HG03520 (cell line): Measurements from ENCODE around the gene METTL24.
"Not testable (repeated sequence)": the region's sequence is repeated elsewhere in the genome, so short reads cannot be mapped to it uniquely, and the experiment has no call there.

Experiments
- ATAC-seq: cut with Tn5 transposase; IDR thresholded peaks from one replicate; pipeline ENCODE4 v1.9.1; 2021; ENCODE audit warnings: mild to moderate bottlenecking, moderate library complexity; ENCODE audit not compliant: unreplicated experiment

Gene METTL24

DNA sequence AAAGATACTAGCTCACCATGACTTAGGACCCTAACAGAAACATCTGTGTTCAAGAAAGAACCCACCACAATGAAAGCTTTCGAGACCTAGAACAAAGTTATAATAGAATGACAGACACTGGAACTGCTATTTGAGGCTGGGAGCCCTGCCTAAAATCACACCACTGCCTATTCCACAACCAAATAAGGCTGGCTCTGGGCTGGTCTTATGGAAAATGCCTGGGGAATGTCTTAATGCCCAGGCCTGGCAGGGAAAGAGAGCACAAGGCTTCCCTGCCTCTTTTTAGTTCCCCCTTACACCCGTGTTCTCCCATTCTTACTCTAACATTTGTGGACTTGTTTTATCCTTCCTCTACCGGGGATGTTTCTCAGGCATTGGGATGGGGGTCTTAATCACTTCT lies 5.6 kb upstream of the METTL24 start:
- no peak for ATAC-seq

DNA sequence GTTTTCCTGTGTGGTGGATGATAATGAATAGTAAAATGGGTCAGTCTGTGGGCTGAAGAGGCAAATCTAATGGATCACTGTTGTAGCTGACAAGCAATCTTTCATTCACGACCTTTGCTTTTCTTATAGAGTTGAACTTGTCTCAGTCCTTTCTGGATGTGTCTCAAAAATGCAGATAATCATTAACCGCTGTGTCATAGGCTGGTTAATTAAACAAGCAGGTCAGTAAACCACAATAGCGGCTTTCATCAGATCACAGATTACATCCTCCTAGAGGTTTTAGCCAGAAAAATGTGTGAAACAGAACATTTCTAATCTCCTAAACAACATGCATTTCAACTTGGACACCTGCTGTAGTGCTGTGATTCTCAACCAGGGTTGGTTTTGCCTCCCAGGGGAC lies 2.5 kb upstream of the METTL24 start:
- no peak for ATAC-seq

DNA sequence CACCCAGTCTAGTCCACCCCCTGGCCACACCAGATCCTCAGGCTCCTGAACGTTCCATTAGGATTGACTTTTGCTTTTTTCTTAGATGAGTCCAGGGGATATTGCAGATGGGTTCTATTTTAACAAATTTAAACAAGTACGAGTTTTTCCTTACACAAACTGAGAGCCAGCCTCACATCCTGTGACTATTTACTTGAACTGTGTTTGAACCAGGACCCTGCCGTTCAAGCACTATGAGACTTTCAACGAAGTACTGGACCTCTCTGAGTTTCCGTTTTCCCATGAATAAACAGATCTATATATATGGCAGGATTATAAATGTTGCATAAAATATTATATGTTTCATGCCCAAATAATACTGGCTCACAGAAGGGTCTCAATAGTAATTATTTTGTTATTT lies 1.4 kb upstream of the METTL24 start:
- no peak for ATAC-seq

DNA sequence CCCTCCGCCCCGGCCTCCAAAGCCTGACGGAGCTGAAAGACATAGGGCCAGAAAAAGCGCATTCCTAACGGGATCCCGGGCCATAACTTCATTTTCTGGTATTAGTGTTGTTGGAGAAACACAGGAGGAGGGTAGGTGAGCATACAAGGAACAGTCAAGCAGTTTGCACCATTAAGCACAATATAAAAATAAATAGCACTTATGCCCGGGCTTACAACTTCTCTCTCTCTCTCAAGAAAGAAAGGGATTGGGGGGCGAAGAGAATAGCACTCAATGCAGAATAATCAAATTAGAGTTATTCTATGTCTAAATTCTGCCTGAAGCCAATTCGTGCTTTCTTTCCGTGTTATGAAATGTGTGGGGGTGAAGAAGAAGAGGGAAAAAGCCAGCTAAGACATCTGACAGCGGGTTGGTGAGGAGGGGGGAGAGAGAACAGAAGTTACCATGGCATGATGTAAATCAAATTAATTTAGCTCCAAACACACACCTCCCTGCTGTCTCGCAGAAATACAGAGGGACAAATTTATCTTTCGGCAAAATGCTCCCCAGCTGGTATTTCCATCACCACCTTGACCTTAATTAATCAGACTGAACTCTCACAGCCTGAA lies 508 bp upstream of the METTL24 start:
- ATAC-seq, result no peak

DNA sequence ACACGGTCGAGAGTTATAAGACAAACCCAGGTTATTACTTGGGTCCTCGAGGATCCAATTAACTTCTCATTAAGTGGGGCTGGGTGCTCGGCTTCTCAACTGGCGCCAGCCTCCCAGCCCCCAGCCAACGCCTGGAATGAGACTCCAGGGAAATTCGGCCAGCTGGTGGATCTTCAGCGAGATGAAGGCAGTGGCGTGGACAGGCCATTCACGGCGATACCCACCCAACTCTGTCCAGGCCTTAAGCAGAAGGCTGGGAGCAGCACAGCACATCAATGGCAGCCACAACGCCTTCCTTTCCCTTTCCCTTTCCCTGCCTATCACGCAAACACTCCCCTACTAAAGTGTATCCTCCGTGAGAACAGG lies 868 bp downstream of the METTL24 start:
- no peak for ATAC-seq

DNA sequence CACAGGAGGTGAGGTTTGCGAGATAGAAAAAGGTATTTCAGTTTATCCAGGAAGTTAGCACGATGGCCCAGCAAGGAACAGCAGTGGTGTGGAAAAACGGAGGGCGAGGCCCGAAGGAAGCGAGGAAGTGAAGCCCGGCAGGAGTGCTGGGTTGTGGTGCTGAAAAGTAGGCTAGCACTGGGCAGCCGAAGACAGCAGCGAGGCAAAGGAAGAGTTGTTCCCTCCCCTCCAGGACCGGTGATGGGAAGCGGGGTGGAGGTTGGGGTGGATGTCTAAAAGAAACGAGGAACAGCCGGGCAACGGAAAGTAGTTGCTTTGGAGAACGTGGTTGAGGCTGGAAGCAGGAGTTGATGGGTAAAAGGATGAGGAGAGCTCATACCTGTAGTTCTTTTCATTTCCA lies 1.4 kb downstream of the METTL24 start:
- ATAC-seq, result no peak

DNA sequence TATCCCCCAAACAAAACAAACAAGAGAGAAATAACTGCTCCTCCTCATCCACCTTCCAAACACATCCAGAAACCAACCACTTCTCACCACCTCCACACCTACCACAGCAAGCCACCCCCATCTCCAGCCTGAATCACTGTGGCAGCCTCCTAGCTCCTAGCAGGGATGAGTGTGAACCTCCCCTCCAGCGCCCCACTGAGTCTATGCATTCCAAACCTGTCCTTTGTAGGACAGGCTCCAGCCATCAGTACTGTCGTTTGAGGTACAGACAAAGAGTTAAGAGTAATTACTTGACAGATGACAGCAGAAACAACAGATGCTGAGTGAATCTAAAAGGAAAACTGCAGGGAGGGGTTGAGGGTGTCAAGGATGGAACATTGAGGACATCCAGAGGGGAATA lies 2.4 kb downstream of the METTL24 start:
- ATAC-seq, result no peak

DNA sequence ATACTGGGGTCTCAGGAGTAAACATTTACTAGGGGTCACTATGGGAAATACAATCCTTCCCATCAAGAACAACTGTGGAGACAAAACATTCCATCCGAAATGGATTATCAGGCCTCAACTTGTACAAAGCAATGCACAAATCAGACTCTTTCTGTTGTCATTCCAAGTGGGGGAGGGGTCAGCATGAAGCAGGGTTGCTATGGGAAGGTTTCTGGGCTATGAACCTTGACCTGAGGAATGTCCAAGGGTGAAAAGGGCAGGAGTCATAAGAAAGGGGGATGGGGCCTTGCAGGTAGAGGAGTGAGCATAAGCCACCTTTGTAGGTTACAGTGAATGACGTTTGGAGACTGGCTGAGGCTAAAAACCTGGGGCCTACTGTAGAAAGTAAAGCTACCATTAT lies 3.1 kb downstream of the METTL24 start:
- no peak for ATAC-seq

DNA sequence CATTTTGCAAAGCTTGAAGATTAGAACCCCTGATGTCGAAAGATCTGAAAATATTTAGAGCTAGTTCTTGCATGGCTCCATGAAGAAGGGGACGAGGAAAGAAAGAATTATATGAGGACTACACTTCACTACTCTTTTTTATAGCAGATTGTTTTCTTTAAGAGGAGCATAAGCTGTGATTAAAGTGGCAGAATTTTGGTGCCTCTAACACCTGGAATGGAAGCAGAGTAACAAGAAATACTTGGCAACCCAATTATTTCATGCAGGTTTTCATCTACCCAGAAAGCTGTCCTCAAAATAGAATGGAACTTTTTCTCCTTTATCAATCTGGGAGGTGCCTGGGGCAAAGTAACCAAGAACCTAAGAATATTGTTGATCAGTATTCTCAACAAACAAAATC lies 4.0 kb downstream of the METTL24 start:
- no peak for ATAC-seq

DNA sequence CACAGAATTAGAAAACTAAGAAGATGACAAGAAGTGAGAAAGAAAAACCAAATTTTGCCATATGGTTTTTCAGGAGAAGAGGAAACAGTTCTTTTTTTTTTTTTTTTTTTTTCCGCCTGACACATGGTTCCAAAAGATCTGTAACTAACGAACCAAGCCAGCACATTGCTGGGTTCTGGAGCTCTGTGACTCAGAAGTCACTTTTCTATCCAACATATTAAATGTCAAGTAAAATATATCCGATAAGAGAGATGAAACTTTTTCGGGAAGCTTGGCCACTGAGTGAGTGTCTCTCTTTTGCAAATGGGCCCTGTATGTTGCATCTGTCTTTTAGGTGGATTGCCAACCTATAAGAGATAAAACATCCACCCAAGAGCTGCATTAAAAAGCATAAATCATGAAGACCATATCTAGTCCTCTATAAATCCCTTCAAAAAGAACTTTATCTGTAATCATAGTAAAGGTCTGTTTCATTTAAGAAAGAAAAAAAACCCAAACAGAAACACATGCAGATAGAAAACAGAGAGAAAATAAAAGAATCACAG lies 4.6 kb downstream of the METTL24 start:
- no peak for ATAC-seq

DNA sequence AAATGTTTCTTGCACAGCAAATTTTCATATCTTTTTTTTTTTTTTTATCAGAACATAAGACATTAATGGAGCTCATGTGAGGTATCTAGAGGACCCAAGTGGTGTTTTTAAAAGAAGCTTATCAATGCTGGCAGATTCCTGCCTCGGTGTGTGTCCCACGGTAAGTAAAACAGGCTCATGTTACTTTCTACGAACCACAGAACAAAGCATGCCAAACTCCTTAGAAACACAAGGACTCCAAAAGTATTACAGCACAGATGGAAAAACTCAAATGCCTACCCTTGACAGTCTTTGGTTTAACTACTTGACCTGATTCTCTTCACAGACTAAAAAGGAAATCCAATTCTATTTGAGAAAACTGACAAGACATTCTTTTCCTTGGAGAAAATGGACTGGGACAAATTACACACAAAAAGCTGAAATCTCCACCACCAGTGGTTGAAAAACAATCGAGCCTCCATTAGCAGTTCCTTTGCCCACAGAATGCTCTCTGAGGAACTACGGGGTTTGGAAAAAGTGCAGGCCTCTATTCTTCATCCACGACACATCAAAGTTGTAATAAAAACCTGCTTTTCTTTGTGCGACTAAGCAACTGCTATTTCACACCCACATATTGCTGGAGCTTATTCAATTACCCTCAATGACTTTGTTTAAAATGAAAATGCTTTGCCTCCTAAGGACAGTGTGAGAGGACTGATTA lies 5.4 kb downstream of the METTL24 start:
- no peak for ATAC-seq

DNA sequence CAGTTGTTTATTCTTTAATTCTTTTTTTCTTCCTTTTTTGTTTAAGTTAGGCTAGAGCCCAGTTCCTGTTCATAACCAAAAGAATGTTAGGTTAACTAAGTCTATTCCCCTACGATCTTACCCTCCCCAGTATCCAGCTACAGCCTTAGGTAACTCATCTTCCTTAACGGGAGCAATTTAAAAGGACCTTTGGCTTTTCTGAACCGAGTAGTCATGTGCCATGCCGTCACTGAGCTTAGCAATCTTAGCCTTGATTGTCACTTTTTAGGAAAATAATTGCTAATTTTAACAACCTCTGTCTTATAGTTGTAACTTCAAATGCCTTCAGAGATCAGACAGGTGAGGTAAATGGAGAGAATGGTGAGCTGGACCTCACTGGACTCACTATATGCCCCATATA lies 6.2 kb downstream of the METTL24 start:
- no peak for ATAC-seq

DNA sequence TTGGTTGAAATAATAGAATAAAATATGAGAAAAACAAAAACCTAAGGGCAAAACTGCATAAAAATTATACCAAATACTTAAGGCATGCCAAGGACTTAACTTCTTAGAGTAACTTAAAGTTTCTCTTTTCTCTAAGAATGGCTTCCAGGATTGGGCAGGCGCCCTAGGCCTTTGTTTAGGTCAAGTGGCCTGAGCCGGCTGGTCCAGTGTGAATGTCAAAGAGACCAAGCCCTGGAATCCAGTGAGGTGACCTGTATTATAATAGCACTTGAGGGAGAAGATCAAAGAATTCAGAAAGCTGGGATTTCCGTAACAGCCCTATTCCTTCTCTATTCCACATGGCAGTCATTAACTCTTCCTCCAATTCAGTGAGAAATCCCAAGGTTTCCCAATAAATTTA lies 6.6 kb downstream of the METTL24 start:
- ATAC-seq, result no peak

DNA sequence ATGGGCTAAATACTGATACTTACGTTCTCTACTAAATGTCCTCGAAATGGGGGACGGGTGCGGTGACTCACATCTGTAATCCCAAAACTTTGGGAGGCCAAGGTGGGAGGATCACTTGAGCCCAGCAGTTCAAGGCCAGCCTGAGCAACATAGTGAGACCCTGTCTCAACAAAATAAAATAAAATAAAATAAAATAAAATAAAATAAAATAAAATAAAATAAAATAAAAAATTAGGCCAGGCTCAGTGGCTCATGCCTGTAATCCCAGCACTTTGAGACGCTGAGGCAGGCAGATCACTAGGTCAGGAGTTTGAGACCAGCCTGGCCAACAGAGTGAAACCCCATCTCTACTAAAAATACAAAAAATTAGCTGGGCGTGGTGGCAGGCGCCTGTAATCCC lies 7.6 kb downstream of the METTL24 start:
- ATAC-seq, result not testable (repeated sequence)

DNA sequence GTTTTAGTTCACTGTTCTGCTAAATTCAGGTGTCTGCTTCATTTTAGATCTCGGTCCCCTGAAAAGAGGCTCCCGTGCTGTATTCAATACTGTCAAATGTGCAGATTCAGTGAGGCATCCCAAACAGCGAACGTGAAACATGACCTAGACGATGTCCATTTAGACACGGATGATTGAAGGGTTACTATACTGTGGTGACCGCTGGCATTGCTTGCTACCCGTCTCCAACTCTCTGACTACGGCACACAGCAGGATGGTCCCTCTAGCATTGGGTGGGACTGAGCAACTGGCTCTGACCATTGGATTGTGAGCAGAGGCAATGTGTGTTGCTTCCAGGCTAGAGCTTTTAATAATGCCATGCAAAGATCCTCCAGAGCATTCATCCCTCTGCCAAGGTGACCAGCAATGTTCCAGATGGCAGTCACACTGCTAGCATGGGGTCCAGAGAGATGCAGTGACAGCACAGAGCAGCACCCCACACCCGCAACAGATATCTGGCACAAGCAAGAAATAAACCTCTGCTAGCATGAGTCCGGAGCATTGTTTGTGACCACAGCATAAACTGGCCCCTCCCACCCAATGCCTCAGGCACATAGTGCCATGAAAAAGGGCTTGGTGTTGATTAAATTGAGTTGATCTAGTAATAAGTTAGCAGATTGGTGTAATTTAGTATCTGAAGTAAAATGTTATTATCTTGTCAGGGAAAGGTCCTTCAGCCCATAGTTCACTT lies 9.0 kb downstream of the METTL24 start:
- ATAC-seq, result no peak

DNA sequence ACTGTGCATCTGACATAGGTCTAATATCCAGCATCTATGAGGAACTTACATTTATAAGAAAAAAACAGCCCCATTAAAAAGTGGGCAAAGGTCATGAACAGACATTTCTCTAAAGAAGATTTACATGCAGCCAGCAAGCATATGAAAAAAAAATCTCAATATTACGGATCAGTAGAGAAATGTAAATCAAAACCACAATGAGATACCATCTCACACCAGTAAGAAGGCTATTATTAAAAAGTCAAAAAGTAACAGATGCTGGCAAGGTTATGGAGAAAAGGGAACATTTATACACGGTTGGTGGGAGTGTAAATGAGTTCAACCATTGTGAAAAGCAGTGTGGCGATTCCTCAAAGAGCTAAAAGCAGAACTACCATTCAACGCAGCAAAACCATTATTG lies 13.1 kb downstream of the METTL24 start:
- no peak for ATAC-seq

DNA sequence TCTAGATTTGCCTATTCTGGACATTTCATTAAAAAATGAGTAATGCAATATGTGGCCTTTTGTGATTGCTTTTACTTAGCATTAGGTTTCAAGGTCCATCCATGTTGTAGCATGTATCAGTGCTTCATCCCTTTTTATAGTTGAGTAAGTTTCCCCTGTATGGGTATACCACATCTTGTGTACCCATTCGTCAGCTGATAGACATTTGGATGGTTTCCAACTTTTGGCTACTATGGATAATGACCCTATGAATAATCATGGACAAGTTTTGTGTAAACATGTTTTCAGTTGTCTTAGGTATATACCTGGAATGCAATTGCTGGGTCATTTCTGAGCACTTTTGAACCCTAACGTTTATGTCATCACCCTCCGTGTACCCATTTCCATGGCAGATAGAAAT lies 15.4 kb downstream of the METTL24 start:
- no peak for ATAC-seq

DNA sequence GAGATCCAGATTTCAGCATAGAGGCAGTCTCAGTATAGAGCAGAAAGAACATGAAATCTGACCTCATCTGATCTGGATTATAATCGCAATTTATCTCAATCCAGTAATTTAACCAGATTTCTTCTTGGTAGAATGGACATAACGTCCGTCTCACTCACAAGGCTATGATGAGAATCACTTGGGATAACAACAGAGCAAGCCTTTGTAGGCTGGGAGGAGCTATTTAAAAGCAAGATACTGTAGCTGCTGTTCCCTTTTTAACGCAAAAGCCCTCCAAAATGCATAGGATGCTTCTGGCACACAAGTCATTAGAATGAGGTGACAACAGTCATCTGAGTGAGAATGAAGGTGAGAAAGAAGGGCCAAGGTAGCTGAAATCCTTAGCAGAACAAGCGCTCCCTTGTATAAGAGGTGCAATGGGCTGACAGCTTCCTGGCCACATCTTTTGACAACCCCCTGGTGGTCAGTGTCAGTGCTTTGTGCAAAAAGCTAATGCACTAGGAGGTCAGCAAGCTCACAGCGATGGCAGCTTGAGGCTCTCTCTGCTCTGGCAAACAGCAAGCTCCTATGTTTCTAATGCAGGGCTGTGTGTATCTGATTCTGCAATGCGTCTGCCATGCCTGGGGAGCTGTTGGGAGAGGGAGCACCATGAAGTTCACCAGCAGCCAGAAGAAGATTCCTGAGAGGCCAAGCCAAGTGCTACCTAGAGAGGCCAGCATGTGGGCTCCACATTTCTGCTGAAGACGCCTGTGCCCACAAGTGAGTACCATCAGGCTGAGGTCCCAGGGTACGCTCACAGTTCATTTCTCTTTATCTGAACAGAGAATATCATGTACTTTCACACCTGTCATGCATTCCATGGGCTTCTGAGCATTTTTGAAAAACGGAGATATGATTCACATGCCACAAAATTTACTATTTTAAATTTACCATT lies 16.2 kb downstream of the METTL24 start:
- ATAC-seq, result no peak

DNA sequence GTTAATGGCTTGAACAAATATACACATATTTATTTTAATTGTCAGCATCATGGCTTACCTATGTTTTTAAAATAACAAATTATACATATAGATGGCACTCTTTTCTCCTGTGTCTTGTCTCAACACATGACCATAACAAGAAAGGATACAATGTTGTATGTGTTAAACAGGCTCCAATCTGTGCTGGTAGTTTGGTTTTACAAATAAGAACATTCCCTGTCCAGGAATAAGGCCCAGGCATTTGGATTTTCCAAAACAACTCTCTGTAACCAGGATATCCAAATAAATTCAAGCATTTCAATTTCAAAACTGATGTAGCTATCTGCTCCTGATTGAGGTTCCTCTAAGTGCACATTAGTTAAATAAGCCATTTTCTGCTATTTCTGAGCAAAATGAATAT lies 17.1 kb downstream of the METTL24 start:
- no peak for ATAC-seq

DNA sequence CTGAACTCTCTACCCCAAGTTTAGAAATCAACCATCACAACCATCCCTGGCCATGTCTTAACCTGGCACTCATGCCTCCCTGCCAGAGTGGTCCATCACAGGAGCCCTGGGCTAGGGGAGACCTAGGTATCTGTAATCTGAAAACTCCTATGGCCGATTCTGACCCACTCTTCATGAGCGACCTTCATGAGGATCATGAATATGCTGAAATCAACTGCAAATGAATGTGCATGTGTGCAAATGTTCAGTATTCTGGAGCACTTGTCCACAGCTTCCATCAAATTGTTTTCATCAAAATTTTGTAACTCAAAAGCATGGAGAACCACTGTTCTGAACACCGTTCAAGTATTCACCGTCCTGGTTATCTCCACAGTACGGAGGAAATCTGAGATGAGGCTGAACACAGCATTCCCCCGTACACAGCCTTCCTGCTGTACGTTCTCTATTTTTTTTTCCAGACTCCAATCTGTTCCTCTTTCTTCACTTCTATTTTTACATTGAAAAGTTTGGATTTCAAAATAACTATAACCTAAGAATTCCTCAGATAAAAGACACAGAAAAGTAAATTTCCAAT lies 17.7 kb downstream of the METTL24 start:
- ATAC-seq, result no peak
